GM11168 (cell line): Measurements from ENCODE around the gene MYOZ3.

Experiments used
- in situ Hi-C: fragments of 300-500 bp; cut with MboI; formaldehyde crosslinking; loops from one replicate; pipeline ENCODE4 v1.12.0; 2022; ENCODE audit warnings: low sequenced_read_pairs; ENCODE audit not compliant: unreplicated experiment

Gene MYOZ3, protein sequence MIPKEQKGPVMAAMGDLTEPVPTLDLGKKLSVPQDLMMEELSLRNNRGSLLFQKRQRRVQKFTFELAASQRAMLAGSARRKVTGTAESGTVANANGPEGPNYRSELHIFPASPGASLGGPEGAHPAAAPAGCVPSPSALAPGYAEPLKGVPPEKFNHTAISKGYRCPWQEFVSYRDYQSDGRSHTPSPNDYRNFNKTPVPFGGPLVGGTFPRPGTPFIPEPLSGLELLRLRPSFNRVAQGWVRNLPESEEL

DNA sequence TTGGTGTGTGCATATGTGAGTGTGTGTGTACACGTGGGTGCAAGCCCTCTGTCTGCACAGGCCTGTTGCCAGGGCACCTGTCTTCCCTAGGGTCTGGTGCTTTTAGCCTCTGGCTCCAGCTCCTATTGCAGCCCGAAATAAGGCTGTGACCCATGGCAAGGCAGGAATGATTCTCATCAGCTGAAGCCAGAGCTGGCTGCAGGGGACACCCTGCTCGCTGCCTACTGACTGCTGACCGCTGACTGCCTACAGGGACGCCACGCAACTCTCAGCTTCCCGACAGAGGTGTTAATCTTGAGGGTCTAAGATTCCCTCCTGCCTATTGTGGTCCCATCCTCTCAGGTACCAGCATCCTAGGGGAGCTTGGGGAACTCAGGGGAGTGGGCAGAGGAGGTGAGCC, at the start of gene MYOZ3:
TSS of gene MYOZ3 (plus strand) at position 166 of the 400 bp plus-strand sequence. CDS start 1,691 bp downstream, outside the sequence.
- in situ Hi-C loops, result loop anchor here (25.0 kb wide), 1 partner anchor 199 kb away; no protein-coding TSS in a partner anchor

DNA sequence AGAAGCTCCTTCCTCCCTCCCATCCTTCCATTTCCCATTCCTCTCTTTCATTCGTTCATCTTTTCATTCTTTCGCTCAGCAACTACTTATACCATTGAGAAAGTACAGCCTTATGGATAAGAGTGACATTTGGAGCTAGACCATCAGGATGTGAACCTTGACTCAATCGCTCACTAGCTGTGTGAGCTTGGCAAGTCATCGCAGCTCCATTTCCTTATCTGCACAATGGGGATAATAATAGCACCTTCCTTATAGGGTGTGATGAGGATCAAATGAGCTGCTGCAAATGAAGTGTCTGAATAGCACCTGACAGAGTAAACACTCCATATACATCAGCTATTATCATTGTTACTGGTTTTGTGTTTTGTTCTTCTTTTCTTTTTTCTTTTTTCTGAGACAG, 48.6 kb upstream of the MYOZ3 start:
- in situ Hi-C loops, result no loop called here

DNA sequence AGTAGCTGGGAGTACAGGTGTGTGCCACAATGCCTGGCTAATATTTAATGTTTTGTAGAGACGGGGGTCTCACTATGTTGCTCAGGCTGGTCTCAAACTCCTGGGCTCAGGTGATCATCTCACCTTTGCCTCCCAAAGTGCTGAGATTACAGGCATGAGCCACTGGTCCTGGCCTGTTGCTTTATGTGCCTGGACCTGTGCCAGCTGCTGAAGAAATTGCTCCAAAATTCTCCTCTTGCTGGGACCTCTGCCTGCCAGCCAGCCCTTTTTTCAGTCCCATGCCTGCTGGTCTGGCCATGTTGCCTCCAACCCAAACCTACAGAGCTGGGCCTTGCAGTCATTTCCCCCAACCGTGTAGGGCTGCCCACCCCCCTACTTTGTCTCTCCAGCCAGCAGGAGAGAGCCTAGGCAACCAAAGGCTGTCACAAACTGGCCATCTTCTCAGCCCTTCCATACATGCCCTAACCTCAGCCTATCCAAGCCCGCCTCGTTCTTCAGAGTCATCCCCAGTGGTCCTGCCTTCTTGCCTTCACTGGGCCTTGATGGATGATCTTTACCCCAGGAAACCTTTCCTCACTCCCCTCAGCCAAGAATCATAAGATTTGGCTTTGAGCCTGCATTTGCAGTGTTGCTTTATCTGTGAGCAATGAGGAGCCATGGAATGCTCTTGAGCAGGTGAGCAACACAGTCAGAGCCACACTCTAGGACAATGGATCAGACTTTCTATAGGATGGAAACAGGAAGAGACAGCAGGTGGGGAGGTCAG, 48.0 kb upstream of the MYOZ3 start:
- in situ Hi-C loops, result no loop called here

DNA sequence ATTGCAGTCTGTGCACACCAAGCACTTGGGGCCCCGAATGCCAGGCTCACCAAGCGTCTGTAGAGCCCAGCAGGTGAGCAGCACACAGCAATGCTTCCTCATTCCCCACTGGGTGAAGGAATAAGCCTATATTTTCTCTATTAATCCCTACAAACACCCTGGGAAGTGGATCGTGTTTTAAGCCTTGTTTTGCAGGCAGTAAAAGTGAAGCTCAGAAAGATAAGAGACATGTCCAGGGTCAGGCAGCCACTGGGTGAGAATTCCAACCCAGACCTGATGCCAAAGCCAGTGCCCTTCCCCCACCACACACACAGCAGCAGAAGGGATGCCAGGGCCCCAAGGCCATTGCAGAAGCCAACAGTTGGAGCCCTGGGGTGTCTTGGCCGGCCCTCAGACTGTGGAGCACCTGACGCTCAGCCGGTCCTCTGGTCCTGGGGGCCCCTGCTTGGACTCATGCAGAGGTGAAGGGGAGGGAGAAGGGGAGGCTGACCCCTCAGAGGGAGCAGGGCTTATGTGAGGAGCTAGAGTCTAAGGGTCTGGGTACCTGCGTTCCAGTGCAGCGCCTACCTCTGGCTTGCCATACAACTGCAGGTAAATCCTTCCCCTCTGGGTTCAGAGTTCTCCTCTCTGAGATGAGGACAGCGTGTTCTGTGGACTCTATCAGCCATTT, 46.9 kb upstream of the MYOZ3 start:
- in situ Hi-C loops, result no loop called here

DNA sequence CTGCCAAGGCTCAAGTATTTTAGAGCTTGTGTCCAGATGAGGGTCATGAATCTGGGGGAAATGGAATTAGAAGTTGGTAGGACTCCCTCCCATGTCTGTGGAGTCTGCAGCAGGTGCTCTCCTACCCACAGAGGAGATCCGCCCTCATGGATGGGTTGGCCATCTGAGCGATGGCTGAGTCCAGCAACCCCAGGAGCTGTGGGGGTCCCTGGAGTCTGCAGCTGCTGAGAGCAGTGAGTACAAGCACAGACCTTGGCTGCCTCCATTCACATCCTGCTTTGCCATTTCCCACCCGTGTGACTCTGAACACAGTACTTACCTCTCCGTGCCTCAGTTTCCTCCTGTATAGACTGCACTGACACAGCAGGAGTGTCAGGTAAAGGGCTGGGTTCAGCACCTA, 46.4 kb upstream of the MYOZ3 start:
- in situ Hi-C loops, result no loop called here

DNA sequence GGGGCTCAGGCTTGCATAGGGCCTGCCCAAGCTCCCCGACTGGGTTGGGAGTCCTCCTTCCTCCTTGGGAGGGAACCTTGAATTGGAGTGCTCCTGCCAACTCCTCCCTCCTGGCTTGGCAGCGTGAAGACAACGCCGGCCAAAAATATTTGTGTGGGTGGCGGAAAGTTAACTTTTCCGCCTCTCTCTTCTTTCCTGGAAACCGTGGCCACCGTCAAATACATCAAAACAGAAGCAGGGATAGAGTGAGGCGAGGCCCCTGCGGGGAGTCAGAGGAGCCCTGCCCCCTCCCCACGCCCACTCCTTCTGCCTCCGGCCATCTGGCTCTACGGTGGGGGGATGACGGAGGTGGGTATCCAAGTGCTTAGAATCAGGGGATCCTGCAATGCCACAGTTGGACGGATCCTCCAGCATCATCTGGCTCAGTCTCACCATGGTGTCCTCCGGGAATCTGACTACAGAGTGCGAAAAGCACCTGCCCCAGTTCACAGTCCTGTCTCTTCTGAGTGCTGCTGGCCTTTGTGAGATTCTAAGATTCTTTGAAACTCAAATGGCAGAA, 45.8 kb upstream of the MYOZ3 start:
- in situ Hi-C loops, result no loop called here

DNA sequence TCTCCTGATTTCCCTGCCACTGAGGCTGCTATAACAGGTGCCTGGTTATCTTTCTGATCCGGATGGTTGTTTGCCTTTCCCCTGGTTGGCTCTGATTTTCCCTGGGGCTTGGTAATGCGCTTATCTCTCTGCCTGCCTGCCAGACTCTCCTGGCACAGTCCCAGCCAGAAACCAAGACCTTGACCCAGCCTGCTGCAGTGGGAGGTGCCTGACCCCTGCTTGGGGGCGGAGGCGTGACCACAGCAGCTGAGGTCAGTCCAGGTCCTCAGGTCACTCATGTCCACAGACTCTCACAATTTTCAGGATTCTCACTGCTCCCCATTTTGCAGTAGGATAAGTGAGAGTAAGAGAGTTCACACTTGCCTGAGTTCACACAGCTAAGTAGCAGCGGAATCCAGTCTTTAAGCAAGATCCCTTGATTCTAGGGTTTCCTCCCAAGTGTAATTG, 45.0 kb upstream of the MYOZ3 start:
- in situ Hi-C loops, result no loop called here

DNA sequence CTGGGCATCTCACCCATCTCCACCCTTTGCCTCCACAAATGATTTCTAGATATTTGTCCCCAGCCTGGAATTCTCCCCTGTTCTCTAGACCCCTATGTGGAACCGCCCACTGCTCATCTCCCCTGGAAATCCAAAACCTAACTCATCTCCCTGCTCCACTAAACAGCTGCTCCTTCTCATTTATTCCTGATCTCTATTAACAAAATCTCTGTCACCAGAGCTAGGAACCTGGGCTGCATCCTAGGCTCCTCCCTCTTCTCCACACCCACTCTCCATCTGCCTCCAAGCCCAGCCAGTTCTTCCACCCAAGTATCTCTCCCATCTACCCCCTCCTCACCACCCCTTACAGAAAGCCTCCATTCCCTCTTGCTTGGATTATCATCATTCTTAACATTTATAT, 44.5 kb upstream of the MYOZ3 start:
- in situ Hi-C loops, result no loop called here

DNA sequence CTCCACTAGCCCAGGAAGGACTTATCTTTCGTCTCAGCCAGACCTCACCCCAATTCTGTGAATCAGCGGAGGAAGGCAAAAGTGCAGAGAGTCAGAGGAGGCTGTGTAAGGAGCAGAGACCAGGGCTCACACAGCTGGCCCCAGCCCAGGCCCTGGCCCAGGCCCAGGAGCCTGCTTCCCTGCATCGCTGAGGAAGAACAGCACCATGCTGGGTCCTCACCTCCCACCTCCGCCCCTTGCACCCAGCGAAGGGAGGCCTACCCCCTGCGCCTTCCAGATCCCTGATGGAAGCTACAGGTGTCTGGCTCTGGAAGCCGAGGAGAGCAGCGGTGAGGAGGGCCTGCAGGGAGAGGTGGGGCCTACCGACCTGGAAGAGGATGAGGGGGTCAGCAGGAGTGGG, 42.9 kb upstream of the MYOZ3 start:
- in situ Hi-C loops, result no loop called here

DNA sequence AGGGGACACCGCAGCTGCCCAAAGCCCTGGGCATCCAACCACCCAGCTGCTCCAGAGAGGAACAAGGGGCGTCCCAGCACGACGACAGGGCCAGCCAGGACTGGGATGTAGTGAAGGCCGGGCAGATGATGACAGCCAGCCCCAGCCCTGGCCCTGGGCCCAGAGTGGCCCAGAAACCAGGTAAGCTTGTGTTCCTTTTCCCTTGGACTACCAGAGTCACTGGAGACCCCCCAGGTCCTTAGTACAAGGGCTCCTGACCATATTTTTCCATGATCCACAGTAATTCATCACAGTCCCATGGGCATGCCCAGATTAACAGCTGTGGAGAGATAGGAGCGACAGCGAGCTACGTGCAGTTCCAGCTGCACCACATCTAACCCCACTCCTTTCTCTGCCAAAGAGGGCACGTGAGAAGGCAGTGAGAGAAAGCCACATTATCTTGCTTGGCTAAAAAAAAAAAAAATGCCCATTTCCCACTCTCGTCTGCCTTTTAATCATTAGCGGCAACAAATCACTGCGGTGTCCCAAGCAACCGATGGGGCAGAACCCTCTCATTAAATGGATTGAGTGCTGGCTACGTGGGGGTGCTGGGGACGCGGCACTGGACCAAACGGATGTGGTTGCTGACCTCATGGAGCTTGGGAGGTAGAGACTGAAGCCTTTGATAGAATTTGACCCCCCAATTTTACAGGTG, 42.3 kb upstream of the MYOZ3 start:
- in situ Hi-C loops, result no loop called here

DNA sequence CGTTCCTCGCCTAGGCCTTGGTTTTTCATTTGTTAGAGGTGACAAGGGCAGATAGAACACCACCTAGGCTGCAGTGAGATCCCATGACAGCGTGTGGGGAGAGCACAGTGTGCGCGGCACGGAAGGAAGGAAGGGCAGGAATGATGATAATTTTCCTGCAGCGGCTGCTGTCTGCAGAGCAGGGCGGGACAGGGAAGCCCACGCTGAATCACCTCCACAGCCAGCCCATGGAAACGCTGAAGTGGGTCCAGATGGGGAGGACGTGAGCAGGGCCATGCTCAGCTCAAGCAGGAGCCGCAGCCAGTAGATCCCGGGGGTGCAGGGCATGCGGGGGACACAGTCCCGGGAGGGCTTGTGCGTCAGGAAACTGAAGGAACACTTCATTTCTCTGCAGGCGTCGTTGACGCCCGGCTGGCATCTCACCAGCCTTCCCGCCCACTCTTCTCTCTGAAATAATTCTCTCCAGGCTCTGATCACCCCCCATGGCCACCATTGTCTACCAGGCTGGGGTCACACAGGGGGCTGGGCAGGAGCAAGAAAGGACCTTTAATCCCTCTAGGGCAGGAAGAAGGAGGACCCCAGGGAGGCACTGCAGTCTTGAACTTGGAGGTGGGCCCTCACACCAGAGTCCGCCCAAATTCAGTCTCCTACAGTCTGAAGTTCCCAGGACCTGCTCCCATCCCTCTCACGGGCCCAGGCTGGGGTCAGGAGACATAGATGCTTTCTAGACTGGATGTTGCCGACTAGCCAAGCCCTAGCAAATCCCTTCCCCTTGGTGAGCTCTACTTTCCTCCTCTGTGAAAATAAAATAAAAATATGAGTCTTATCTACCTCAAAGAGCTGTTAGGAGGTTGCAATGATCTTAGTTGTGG, 41.5 kb upstream of the MYOZ3 start:
- in situ Hi-C loops, result no loop called here

DNA sequence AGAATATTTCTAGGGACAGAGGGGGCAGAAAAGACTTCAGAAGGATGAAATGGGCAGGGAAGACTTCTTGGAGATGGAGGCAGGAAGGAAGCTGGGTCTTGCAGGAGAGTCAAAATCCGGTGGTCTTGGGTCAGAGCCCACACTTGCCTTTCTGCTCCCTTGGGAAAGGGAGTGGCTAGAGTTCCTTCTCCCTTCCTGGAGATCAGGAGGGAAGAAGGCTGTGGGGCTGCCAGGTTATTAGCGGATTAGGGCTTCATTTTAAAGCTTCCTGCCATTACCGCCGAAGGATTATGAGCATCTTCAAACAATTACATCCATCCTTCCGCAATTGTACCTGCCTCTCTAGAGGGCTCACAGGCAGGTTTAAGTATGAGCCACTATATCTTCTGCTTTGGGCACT, 39.8 kb upstream of the MYOZ3 start:
- in situ Hi-C loops, result no loop called here

DNA sequence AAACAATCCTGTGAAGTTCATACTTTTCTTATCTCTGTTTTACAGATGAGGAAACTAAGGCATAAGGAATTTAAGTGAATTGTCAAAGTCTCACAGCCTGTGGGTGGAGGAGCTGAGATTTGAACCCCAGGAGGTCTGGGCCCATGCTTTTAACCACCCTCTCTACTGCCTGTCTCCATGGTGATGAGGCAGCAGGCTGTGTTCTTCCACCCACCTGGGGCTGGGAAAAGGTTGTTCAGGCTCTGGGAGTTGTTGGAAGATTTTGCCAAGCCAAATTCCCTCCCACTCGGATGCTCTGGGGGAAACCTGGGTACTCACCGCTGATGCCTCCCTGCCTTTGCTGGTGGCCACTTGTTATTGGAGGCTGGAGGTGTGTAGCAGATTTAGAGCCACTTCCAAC, 38.9 kb upstream of the MYOZ3 start:
- in situ Hi-C loops, result no loop called here

DNA sequence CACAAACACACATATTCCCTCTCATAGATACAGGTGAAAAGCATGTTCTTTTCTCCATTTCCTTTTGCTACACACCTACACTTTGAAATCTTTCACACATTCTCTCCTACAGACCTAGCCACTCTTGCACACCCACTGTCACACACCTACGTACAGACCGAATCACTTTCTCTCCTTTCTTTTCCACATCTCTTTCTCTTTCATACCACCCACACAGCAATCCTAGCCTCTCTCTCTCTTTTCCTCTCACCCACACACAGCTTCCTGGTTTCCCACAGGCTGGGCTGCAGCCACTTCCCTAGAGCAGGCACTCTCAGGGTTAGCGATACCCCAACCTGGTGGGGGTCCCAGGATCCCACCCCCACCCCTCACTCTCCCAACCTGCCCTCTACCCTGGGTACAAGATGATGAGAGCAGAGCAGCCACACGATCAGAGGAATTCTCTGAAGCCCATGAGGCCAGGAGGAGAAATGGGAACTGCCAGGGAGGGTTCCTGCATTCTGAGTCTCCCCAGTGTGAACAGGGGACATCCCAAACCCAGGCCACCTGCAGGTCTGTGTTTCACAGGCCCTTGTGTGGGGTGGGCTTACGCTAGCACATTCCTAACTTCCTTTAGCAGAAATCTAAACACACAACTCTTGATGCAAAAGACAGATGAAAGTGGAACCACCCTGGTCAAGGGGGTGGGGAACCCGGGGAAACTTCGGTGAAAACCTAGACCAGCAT, 37.7 kb upstream of the MYOZ3 start:
- in situ Hi-C loops, result no loop called here

DNA sequence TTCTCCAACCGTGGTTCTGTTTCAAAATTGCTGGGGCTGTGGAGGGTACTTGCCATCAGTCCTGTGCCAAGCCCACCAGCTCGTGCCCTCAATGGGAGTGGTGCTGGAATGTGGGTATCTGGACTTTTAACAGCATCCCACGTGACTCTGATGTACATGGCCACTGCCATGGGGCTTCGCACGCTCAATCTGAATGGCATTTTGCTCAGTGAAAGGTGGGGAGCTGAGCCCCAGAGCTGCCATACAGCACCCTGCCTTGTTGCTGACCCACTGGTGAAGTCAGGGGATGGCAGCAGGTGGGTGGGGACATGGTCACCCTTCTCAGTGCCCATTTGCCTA, 37.2 kb upstream of the MYOZ3 start:
- in situ Hi-C loops, result no loop called here

DNA sequence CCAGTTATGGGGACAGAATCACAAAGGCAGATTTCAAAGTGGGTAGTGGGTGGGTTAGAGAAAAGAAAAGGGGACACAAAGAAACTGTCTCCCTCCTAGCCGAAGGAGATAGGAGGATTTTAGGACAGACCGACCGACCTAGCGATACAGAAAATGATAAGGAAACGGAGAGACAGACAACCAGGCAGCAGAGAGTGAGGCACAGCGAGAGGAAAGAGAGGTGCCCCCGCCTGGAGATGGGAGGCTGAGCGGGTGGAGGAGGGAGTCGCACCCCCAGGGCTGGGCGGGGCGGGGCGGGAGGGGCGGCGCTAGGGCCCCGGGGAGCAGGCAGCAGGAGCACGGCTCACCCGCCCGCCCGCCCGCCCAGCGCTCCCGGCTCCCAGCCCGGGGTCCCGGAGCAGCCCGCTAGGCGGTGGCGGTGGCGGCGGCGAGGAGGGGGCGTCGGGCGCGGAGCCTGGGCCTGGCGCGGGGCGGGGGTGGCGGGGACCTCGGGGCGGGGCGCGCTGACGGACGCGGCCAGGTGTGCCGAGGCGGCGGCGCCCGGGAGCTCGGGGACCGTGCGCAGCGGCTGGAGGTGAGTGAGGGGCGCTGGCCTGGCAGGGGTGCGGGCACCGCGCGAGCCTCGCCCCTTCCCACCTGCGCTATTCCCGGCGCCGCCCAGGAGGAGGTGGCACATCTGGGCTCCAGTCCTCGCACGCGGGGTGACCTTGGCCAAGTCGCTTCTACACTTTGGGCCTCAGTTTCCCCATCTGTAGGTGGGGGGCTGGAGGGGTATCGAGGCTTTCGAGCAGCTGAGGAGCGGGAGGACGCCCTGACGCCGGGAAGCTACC, 36.5 kb upstream of the MYOZ3 start:
- in situ Hi-C loops, result no loop called here

DNA sequence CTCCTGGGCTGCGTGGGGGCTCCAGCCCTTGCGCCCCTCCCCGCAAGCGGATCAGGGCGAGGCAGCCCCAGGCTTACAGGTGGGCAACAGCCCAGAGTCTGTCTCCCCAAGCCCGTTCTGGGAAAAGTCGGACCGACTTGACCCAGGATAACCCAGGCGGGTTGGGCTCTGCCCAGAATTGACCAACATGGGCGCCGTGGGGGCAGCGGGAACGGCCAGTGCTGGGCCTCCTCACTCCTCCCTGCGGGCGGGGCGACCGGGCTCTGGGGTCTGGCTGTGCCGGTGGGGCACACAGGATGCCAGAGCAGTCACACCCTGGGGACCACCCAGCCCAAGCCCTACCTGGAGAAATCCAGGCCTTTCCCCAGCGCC, 35.9 kb upstream of the MYOZ3 start:
- in situ Hi-C loops, result no loop called here
